Astrocyte of the spinal cord (primary cell): ENCODE data around the gene ART1.
"Not testable (repeated sequence)": the region's sequence is repeated elsewhere in the genome, so short reads cannot be mapped to it uniquely, and the experiment has no call there.

ENCODE experiments used
- DNase-seq: peaks from one replicate; pipeline ENCODE4 v3.0.0; 2011; ENCODE audit warnings: low read depth, low spot score
- H3K4me3 ChIP-seq: 2 replicates; pipeline ENCODE4 v1.5.1; 2011; ENCODE audit warnings: low read depth, mild to moderate bottlenecking, low read length, moderate library complexity
- in situ Hi-C: cut with HindIII; loops from 2 replicates; pipeline ENCODE4 v1.10.0; 2017; ENCODE audit warnings: low sequenced_read_pairs
- TF ChIP-seq, protein P1 (sequence below): IDR thresholded peaks from 2 replicates; pipeline ENCODE4 v1.5.1; 2012; ENCODE audit warnings: low read depth, mild to moderate bottlenecking, low read length, inconsistent platforms

Gene ART1

DNA sequence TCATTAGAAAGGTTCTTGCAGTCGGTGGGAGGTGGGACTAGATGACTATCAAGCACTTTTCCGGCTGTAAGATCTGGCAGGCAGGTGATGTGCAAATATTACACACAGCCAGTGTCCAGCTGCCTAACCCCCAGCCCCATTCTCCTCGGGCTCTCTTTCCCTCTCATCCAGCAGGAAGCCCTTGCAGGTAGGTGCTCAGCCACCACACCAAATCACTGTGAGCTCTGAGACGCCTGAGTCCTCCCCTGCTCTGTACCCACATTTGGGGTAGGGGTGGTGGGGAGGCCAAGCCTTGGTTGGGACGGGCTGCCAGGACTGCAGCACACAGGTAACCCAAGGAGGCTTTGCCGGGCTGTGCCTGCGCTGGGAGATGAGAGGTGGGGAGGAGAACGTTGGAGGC, 3.7 kb upstream of the ART1 start:
- TF ChIP-seq, protein P1, sequence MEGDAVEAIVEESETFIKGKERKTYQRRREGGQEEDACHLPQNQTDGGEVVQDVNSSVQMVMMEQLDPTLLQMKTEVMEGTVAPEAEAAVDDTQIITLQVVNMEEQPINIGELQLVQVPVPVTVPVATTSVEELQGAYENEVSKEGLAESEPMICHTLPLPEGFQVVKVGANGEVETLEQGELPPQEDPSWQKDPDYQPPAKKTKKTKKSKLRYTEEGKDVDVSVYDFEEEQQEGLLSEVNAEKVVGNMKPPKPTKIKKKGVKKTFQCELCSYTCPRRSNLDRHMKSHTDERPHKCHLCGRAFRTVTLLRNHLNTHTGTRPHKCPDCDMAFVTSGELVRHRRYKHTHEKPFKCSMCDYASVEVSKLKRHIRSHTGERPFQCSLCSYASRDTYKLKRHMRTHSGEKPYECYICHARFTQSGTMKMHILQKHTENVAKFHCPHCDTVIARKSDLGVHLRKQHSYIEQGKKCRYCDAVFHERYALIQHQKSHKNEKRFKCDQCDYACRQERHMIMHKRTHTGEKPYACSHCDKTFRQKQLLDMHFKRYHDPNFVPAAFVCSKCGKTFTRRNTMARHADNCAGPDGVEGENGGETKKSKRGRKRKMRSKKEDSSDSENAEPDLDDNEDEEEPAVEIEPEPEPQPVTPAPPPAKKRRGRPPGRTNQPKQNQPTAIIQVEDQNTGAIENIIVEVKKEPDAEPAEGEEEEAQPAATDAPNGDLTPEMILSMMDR, result no peak
- in situ Hi-C loops, result no loop called here
- DNase-seq, result no peak
- no peak overlapping the region for H3K4me3 ChIP-seq

DNA sequence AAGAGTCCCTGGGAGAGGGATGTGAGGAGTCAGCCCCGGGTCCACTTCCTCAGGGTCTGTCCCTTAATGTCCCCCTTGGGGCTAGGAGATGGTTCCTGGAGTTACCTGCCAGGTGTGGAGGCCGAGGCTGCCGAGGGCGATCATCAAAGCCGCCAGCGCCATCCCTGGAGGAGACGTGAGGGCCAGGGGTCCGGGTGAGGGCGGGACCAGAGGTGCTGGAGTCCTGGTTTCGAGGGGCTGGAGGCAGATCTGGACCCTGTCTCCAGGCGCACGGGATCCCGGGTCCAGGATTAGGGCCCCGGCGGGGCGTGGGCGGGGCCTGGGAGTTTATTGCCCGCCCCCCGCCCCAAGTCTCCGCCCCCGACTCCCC, 3.2 kb upstream of the ART1 start, which contains the start of gene ART5:
ART5 (minus strand) TSS at position 292 of the 370 bp plus-strand sequence; CDS start at position 162, 130 bp downstream.
- no peak for DNase-seq
- peak within 1 kb of the TSS; percentile 48 for H3K4me3 ChIP-seq
- TF ChIP-seq, protein P1, result no peak
- in situ Hi-C loops, result no loop called here

DNA sequence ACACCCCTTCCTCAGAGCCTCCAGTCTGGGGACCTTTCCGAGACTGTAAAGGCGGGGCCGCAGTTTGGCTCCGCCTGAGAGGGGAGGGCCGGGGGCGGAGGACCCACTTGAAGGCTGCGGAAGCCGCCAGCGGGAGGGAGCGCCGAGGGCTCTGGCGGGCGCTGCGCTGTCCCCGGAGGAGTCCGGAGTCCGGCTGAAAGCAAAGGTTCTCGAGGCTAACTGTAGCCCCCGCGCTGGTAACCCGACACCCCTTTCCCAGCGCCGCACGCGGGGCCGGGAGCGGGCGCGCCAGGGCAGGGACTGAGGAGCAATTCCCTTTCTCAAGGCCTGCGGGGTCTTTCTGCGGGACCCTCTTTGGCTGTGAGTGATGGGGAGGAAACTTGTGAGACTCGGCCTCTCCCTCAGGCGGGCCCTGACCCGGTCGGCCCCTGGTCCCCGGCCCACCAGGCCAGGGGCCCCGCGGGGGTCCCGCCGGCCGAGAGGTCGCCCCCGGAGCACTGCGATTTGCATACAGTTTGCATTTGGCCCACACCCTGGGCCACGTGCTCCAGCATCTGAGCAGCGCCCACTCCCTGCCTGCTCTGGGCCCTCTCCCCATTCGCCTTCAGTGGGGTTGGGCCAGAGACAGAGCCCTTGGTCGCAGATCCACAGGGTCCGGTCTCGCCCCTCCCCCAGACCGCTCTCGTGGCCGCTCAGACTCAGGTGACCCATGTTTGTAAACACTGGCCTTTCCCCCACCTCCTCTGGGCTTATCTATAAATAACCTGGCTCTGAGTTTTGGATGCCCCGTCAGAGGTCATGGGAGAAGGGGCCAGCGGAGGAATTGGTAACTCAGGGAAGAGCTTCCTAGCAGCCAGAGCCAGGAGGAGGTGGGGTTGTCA, 2.6 kb upstream of the ART1 start:
- TF ChIP-seq, protein P1, result no peak
- H3K4me3 ChIP-seq, result peak overlapping the region; percentile 48
- in situ Hi-C loops, result no loop called here
- peak; percentile 79 for DNase-seq

DNA sequence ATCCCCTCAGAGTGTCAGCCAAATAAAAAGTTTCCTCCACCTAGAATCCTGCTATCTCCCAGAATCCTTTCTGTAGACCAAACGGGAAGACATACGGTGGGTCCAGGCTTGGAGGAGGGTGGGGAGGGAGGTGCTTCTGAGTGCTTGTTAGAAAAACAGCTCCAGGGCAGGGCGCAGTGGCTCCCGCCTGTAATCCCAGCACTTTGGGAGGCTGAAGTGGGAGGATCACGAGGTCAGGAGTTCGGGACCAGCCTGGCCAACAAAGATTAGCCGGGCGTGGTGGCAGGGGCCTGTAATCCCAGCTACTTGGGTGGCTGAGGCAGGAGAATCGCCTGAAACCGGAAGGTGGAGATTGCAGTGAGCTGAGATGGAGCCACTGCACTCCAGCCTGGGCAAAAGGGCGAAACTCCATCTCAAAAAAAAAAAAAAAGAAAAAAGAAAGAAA, 1.8 kb upstream of the ART1 start:
- in situ Hi-C loops, H3K4me3 ChIP-seq, DNase-seq: not testable (repeated sequence)

DNA sequence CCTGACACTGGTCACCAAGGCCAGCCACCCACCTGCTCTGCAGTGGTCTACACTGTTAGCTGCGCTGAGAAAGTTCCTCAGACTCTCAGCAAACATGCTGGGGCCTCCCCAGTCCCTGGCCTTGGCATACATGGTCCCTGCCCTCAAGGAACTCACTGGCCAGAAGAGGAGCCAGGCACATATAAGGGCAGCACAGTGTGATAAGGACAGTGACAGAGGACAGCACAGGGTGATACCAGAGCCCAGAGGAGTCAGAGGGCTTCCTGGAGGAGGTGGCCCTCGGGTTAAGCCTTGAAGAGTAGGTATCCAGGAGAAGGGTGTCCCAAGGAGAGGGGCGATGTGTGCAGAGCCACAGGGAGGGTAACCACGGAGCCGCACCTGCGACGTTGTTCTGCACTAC, 624 bp downstream of the ART1 start:
- DNase-seq, result no peak
- TF ChIP-seq, protein P1, result no peak
- no peak overlapping the region for H3K4me3 ChIP-seq
- in situ Hi-C loops, result no loop called here

DNA sequence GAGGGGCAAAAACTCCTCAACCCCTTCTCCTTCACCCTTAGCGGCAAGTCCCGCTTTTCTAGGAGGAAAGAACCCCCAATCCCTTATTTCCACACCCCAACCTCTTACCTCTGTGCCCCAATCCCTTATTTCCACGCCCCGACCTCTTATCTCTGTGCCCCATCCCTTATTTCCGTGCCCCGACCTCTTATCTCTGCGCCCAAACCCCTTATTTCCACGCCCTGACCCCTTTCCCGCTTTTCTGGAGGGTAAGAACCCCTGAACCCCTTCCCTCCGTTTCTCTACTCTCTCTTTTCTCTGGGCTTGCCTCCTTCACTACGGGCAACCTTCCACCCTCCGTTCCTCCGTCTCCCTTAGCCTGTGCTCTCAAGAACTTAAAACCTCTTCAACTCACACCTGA, 3.9 kb downstream of the ART1 start:
- H3K4me3 ChIP-seq, in situ Hi-C loops, DNase-seq: not testable (repeated sequence)

DNA sequence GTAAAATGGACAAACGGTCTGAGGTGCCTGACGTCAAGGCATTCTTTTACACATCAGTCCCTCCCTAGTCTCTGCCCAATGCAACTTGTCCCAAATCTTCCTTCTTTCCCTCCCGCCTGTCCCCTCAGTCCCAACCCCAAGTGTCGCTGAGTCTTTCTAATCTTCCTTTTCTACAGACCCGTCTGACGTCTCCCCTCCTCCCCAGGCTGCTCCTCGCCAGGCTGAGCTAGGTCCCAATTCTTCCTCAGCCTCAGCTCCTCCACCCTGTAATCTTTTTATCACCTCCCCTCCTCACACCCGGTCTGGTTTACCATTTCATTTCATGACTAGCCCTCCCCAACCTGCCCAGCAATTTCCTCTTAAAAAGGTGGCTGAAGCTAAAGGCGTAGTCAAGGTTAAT, 4.4 kb downstream of the ART1 start:
- in situ Hi-C loops, H3K4me3 ChIP-seq, DNase-seq: not testable (repeated sequence)

DNA sequence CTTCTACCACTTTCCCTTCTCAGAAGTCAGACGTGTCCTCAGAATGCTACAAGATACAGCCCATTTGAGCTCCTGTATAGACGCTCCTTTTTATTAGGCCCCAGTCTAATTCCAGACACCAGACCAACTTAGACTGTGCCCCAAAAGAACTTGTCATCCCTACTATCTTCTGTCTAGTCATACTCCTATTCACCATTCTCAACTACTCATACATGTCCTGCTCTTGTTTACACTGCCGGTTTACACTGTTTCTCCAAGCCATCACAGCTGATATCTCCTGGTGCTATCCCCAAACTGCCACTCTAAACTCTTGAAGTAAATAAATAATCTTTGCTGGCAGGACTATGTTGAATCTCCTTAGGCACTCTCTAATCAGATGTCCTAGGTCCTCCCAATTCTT, 7.6 kb downstream of the ART1 start:
- H3K4me3 ChIP-seq, DNase-seq, in situ Hi-C loops: not testable (repeated sequence)

DNA sequence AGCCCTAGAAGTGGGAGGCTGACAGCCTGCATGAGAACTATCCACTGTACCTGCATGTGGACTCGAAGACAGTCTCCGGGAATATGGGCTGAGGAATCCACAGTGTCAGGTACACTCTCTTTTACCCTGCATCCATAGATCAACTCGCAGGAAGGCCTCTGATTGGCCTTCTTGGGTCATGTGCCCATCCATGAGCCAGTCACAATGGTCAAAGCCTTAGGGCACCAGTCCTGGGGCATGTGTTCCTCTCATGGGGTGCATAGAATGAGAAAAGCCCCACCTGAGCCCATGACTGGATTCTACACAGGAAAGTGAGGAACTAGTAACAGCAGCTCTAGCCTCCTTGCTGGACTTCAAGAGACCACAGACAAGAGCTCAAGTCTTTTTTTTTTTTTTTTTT, 10.6 kb downstream of the ART1 start:
- TF ChIP-seq, protein P1, result no peak
- no peak overlapping the region for H3K4me3 ChIP-seq
- in situ Hi-C loops, result no loop called here
- DNase-seq, result no peak

DNA sequence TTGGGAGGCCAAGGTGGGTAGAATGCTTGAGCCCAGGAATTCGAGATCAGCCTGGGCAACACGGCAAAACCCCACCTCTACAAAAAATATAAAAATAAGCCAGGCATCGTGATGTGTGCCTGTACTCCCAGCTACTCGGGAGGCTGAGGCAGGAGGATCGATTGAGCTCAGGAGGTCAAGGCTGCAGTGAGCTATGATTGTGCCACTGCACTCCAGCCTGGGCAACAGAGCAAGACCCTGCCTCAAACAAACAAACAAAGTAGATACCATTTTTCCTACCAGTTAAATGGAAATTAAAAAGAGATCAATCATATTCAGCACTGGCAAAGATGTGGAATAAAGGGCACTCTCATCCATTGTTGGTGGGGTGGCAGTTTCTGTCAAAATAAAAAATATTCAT, 12.4 kb downstream of the ART1 start:
- DNase-seq, H3K4me3 ChIP-seq, in situ Hi-C loops: not testable (repeated sequence)
